HG02763 (cell line): ENCODE results near the gene NTF3.

Source experiments
- ATAC-seq: cut with Tn5 transposase; IDR thresholded peaks from one replicate; pipeline ENCODE4 v1.9.1; 2021; ENCODE audit warnings: mild to moderate bottlenecking, moderate library complexity; ENCODE audit not compliant: unreplicated experiment

The NTF3 gene

GRCh38 chr12:5430641-5431603 lies 986 bp upstream of the NTF3 start:
- no peak for ATAC-seq

DNA sequence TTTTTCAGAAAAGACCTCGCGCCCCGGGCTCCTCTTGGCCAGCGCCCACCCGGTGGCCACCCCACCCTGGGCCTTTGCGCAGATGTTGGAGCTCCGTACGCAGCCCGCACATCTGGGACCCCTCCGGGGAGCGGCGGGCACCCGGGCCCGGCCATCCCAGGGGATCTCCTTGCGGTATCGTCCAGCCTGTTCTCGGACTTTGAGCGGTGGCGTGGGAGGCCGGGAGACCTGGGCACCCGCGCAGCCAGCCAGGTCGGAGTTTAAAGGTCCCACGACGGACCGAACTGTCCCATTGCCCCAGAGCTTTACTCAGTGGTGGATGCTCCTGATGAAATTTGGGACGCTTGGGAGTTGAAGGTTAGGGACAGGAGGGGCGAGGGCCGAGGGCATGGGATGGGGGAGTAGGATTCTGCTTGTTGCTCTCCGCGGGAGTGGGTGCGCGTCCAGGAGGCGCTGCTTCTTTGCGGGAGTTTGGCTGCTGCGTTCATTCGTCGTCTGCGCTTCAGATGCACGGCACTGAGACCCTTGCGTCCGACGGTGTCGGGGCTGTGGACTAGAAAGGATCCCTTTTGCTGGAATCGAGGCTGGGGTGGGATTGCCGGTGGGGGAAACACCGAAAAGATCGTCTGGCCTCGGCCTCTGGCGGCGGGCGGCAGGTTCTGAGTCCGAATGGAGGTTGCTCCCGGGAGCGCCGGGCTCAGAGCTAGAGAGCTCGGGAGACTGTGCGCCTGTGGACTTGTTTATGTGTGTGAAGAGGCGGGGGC lies 1.4 kb downstream of the NTF3 start:
- no peak for ATAC-seq

GRCh38 chr12:5433845-5434646 lies 2.1 kb downstream of the NTF3 start:
- ATAC-seq = no peak

DNA sequence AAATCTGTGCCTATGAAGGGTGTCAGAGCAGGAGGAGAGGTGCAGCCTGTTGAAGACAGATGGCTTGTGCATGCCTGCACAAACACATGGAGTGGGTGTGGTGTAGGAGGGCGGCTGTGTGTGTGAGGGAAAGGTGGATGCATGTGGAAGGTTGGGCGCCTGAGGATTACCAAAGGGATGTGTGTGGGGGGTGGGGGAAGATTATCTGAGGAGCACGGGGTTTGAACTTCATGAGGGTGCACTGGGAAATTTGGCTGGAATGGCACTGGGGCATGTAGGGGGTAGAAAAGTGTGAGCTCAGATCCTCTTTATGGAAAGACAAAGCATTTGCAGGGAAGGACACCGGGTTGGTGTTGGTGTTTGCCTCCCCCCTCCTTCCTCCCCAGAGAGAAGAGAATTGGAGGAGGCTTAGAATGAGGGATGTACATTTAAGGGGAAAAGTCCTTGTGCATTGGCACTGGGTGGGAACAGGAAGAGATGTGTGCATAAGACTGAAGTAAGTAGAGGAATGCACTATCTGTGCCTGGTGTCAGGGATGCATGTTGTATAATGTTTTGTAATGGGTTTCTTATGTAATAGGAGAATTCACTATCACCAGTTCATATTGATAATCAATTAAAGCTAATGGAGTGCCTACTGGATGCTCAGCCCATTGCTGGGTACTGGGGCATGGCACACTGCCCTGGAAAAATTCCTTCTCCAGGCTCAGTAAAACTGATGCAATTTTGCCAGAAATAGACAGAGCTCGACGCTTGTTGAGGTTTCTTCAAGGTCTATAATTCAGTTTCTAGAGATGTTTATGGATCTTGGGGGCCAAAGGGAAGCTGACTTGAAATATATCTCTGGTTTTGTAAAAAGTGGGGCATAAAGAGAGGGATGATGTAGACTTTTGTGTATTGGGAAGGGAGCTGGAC lies 3.0 kb downstream of the NTF3 start:
- no peak for ATAC-seq

GRCh38 chr12:5437182-5437583 lies 5.3 kb downstream of the NTF3 start:
- ATAC-seq = no peak

DNA sequence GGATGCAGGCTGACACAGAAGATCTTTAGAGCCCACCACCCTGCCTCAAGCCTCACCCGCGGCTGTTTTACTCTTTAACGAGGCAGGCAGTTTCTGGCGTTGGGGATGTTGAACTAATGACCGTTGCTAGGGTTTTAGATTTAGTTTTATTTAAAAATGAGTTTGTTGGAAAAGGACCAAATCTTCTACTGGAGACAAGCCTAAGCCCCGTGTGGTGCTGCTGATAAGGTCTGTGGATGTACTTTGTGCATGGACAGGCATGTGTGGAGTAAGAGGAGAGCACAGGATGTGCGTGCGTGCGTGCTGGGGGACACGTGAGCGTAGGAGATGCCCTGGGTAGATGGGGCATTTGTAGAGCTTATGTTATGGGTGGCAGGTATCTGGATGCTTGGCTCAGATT lies 5.7 kb downstream of the NTF3 start:
- ATAC-seq = no peak

DNA sequence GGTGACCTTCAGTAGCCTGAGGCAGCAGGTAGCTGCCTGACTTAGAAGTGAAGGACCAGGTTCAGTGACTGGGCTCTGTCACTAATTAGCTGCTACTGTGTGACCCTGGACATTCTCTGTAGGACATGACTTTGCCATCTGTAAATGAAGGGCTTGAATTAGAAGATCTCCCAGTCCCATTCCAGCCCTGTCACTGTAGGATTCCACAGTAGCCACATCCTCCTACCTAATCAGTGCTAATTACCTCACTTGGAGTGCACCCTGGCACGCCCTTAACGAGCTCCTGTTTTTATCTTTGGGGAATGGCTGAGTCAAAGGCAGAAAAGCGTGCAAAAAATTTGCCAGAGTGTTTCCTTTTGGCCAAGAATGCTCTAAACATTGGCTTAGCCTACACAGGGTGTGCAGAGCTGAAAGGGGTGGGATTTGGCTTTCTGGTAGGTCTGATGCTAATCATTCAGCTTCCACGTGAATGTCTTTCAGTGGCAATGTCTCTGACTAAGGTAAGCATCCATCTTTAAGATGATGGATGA lies 6.8 kb downstream of the NTF3 start:
- no peak for ATAC-seq

DNA sequence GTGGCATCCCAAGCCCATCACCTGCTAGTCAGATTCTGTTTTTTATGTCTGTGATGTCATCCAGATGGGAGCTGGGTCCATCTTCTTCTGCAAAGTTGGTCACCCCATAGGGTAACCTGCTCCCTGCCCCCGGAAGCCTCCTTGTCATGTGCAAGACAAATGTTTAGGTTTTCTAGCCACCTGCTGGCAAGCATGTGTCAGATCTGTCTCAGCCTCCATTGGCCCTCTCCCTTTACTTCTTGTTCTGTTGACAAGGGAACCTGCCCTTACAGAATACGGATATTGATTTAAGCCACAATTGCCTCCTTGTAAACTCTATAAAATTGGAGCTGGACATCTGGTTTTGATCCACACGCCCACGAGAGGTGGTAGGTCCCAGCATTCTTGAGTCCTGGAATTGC lies 7.5 kb downstream of the NTF3 start:
- no peak for ATAC-seq

DNA sequence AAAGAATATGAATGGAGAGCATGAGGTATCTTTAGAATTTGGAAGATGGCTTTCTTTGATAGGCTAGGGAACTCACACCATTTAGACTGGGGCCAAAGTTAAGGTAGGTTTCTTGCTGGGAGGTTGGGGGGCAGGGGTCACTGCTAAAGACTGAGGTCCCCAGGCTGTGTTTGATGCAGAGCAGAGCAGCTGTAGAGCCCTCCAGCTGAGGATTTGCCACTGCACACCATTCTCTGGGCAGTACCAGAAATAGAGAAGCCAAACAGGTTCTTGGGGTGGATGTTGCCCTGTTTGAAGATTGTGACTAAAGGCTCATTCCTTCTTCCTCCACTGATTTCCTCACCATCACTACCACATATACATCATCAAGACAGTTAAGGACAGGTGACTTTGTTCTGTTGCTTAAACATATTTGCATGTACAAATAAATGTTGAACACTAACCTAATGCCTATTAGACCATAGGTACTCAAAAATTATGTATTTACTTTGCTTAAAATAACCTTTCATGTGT lies 7.9 kb downstream of the NTF3 start:
- no peak for ATAC-seq

- ATAC-seq = no peak
Measured at GRCh38 chr12:5440978-5441377, 9.1 kb downstream of the NTF3 start.

GRCh38 chr12:5441497-5442236 lies 9.8 kb downstream of the NTF3 start:
- ATAC-seq = no peak

- ATAC-seq = no peak
Measured at GRCh38 chr12:5442251-5443006, 10.5 kb downstream of the NTF3 start.

- no peak for ATAC-seq
Measured at GRCh38 chr12:5444520-5444919, 12.6 kb downstream of the NTF3 start.

DNA sequence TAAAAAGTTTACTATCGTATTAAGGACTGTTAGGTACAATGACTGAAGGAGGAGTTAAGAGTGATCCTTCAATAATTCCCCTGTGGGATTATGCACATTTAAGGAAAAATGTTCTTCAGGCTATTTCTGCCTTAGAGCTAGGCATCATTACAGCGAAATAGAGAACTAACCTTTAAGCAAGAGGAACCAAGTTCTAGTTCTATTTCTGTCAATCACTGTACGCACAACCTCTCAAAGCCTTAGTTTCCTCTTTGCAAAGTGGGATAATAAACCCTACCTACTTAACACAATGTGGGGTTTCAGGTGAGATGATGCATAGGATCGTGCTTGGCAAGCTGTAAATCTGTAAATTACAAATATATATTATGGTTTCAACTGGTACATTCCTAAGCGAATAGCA lies 15.4 kb downstream of the NTF3 start:
- no peak for ATAC-seq

GRCh38 chr12:5451251-5451650 lies 19.3 kb downstream of the NTF3 start:
- ATAC-seq = no peak

DNA sequence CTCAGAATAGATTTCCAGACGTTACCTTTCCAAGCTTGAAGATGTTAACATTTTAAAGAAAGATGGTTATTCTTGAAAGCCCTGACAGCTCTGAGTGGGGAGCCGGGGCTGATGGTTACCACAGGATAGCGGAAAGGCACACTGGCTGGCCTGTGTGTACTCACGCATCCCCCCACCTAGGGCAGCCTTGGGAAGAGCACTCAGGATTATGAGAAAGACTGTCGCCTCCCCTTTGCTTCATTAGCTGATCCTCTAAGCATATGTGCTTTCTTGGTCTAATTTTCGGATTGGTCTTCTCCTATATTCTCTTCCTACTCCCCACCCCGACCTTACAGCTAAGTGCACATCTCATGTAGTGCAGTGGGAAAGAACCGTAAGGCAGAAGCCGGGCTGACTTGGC lies 20.7 kb downstream of the NTF3 start:
- no peak for ATAC-seq

DNA sequence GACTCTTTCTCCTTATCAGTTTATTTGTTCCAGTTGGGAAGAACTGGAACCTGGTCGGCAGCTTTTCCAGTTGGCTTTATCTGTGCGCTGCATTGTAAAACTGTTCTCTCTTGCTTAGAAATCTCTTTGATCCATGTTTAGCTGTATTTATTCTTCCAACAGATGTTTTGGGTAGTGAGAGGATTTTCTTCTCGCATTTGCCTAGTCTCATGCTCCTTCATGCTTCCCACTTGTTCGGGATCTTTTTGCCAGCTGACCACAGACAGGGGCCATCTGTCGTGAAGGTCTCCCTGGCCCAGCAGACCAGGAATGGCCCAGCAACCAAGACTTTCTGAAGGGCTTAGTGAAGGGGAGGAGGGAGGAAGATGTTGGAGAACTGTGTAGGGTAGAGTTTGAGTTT lies 21.6 kb downstream of the NTF3 start:
- ATAC-seq = no peak

- ATAC-seq = no peak
Measured at GRCh38 chr12:5455045-5455444, 23.1 kb downstream of the NTF3 start.
